Esophagus muscularis mucosa (tissue), 4 donors: ENCODE data around the gene ACOXL. TPM values are rescaled to one million over a fixed set of nuclear protein-coding genes. Genes with fewer than 3 reads are reported as not detected.

Experiments
- DNase-seq: peaks from one replicate; pipeline ENCODE4 v3.0.0-alpha.2; 2017; ENCODE audit errors: extremely low spot score
- H3K27ac ChIP-seq, 4 donors: fragments of 200-600 bp; sonication (generic); replicated peaks in 1 of 4; 1 replicate in 3 of 4; 2 replicates in 1 of 4; pipeline ENCODE4 v1.5.1; 2016 to 2019; ENCODE audit warnings: mild to moderate bottlenecking in 1 of 4
- H3K27me3 ChIP-seq, 4 donors: fragments of 200-600 bp; sonication (generic); one replicate each; pipeline versions ENCODE4 v1.5.1 to v1.6.0; 2016 to 2019
- H3K36me3 ChIP-seq, 4 donors: fragments of 200-600 bp; sonication (generic); one replicate each; pipeline ENCODE4 v1.5.1; 2016 to 2019
- H3K4me1 ChIP-seq, 4 donors: fragments of 200-600 bp; sonication (generic); one replicate each; pipeline ENCODE4 v1.5.1; 2016 to 2019
- H3K4me3 ChIP-seq, 4 donors: fragments of 200-600 bp; sonication (generic); 1 replicate in 2 of 4; 2 replicates in 2 of 4; pipeline ENCODE4 v1.5.1; 2016 to 2019; ENCODE audit warnings: mild to moderate bottlenecking in 4 of 4, moderate library complexity in 1 of 4
- H3K9me3 ChIP-seq, 4 donors: fragments of 200-600 bp; sonication (generic); 1 replicate in 3 of 4; 2 replicates in 1 of 4; pipeline ENCODE4 v1.5.1; 2016 to 2019
- CTCF ChIP-seq, 3 experiments: fragments of 200-600 bp in 2 of 3; fragments of 450-650 bp in 1 of 3; sonication (generic) in 2 of 3; IDR thresholded peaks; one replicate each; pipeline ENCODE4 v1.5.1; 2017 to 2019; ENCODE audit warnings: antibody characterized with exemption in 3 of 3, mild to moderate bottlenecking in 2 of 3, moderate library complexity in 1 of 3
- EP300 ChIP-seq: sonication (generic); formaldehyde crosslinking; IDR thresholded peaks from one replicate; pipeline ENCODE4 v1.6.1; 2017; ENCODE audit warnings: antibody characterized with exemption
- POLR2A ChIP-seq: fragments of 450-650 bp; IDR thresholded peaks from one replicate; pipeline ENCODE4 v1.6.1; 2017; ENCODE audit warnings: antibody characterized with exemption, moderate library complexity, mild to moderate bottlenecking, low read depth
- POLR2AphosphoS5 ChIP-seq, 2 donors: sonication (generic); formaldehyde crosslinking; IDR thresholded peaks; one replicate each; pipeline ENCODE4 v1.6.1; 2017; ENCODE audit warnings: antibody characterized with exemption in 2 of 2
- WGBS: methylation state at CpG from one replicate; pipeline ENCODE4 v1.1.5; 2018; 5-methylcytosine and 5-hydroxymethylcytosine counted together
- intact Hi-C: fragments of 100-400 bp; cut with DNase I; formaldehyde crosslinking; loops from one replicate; pipeline ENCODE4 v1.15.1; 2023
- total RNA-seq, 4 donors: library from RNA; depleted of rRNA; stranded (reverse); fragments of >200 nt; gene quantifications; one replicate each; pipeline versions ENCODE4 v1.1.0 to v1.2.1, GENCODE V29; 2016

The ACOXL gene
- total RNA-seq, 4 donors from 2014 or later: not detected

- no peaks in the 10 kb centered on the region for H3K27me3 ChIP-seq
- no peaks in the 10 kb centered on the region for H3K36me3 ChIP-seq
- no peak for DNase-seq
- no peaks in the 10 kb centered on the region for H3K9me3 ChIP-seq
- H3K27ac ChIP-seq: no peak overlapping the region
- TF ChIP-seq EP300 (no peak), CTCF (IDR thresholded peaks at IDR 0.05) (no peak), POLR2AphosphoS5 (IDR thresholded peaks at IDR 0.05) (no peak), POLR2A (no peak)
- H3K4me3 ChIP-seq: no peak overlapping the region
- WGBS: 74% methylated on average over 2 of the region's 2 CpGs
- H3K4me1 ChIP-seq: peaks cover 28 to 46% (median 44%) of the 10 kb centered on the region in 4 donors
- intact Hi-C loops: no loop called here
These were observed 42.3 kb downstream of the ACOXL start for GRCh38 chr2:110774701-110775100.

- WGBS: 85% methylated on average over 11 of the region's 12 CpGs
- intact Hi-C loops: no loop called here
- H3K27ac ChIP-seq: no peak overlapping the region
- peak; percentile 74 for DNase-seq
- H3K9me3 ChIP-seq: no peaks in the 10 kb centered on the region
- H3K27me3 ChIP-seq: no peaks in the 10 kb centered on the region
- H3K36me3 ChIP-seq: no peaks in the 10 kb centered on the region
- H3K4me1 ChIP-seq: peaks cover 11 to 16% (median 15%) of the 10 kb centered on the region in 4 donors
- H3K4me3 ChIP-seq: no peak overlapping the region
- TF ChIP-seq POLR2A (no peak), EP300 (no peak)
These were observed 45.3 kb downstream of the ACOXL start for GRCh38 chr2:110777531-110778311.

GRCh38 chr2:110780461-110780860, 48.1 kb downstream of the ACOXL start:
- 92% methylated on average over 3 of the region's 3 CpGs for WGBS
- Histone ChIP-seq H3K4me1 (no peaks in the 10 kb centered on the region), H3K9me3 (no peaks in the 10 kb centered on the region), H3K4me3 (no peak overlapping the region), H3K27ac (no peak overlapping the region), H3K27me3 (no peaks in the 10 kb centered on the region), H3K36me3 (no peaks in the 10 kb centered on the region)
- intact Hi-C loops: no loop called here
- no peak for TF ChIP-seq POLR2AphosphoS5 (IDR thresholded peaks at IDR 0.05)
- no peak for TF ChIP-seq EP300
- no peak for TF ChIP-seq CTCF (IDR thresholded peaks at IDR 0.05)
- TF ChIP-seq POLR2A: no peak
- DNase-seq: peak; percentile 7

- WGBS: 85% methylated on average over 3 of the region's 3 CpGs
- no peaks in the 10 kb centered on the region for H3K36me3 ChIP-seq
These were observed 51.0 kb downstream of the ACOXL start for GRCh38 chr2:110783196-110783873.

More at GRCh38 chr2:110783196-110783873, 51.0 kb downstream of the ACOXL start:
- no peaks in the 10 kb centered on the region for H3K27me3 ChIP-seq
- no peak for TF ChIP-seq POLR2AphosphoS5 (IDR thresholded peaks at IDR 0.05)
- TF ChIP-seq POLR2A: no peak
- no peak for TF ChIP-seq EP300
- TF ChIP-seq CTCF (IDR thresholded peaks at IDR 0.05): no peak
- H3K4me1 ChIP-seq: no peaks in the 10 kb centered on the region
- intact Hi-C loops: no loop called here
- H3K9me3 ChIP-seq: no peaks in the 10 kb centered on the region
- DNase-seq: peak; percentile 80
- no peak overlapping the region for H3K27ac ChIP-seq
- no peak overlapping the region for H3K4me3 ChIP-seq
